HFF-Myc (cell line): ENCODE data around the gene SH3PXD2A.
"Not testable (repeated sequence)": the region's sequence is repeated elsewhere in the genome, so short reads cannot be mapped to it uniquely, and the experiment has no call there.

ENCODE experiments used
- DNase-seq: peaks from one replicate; pipeline ENCODE4 v3.0.0-alpha.2; 2011; ENCODE audit warnings: low read depth; ENCODE audit errors: extremely low read depth
- H3K4me3 ChIP-seq: replicated peaks from 2 replicates; pipeline ENCODE4 v1.5.1; 2011; ENCODE audit warnings: low read depth, mild to moderate bottlenecking, control low read depth, low read length
- CTCF ChIP-seq: IDR thresholded peaks from 2 replicates; pipeline ENCODE4 v1.5.1; 2012; ENCODE audit warnings: mild to moderate bottlenecking, low read depth, low read length, control low read depth; ENCODE audit errors: missing control alignments

The SH3PXD2A gene

GRCh38 chr10:103731609-103732270 is 123.6 kb downstream of the SH3PXD2A start:
- H3K4me3 ChIP-seq, result no peak overlapping the region
- TF ChIP-seq CTCF, result no peak
- no peak for DNase-seq

GRCh38 chr10:103731026-103731425 is 124.3 kb downstream of the SH3PXD2A start:
- not testable (repeated sequence) for DNase-seq

GRCh38 chr10:103729851-103730250 is 125.5 kb downstream of the SH3PXD2A start:
- DNase-seq, result no peak
- H3K4me3 ChIP-seq, result no peak overlapping the region
- no peak for TF ChIP-seq CTCF

More at GRCh38 chr10:103731026-103731425, 124.3 kb downstream of the SH3PXD2A start:
- H3K4me3 ChIP-seq, result not testable (repeated sequence)

GRCh38 chr10:103727991-103728689 is 127.2 kb downstream of the SH3PXD2A start:
- TF ChIP-seq CTCF, result no peak
- no peak for DNase-seq
- no peak overlapping the region for H3K4me3 ChIP-seq

GRCh38 chr10:103727546-103727963 is 127.8 kb downstream of the SH3PXD2A start:
- no peak for TF ChIP-seq CTCF
- no peak overlapping the region for H3K4me3 ChIP-seq
- DNase-seq, result no peak

GRCh38 chr10:103726637-103727036 is 128.7 kb downstream of the SH3PXD2A start:
- H3K4me3 ChIP-seq, result no peak overlapping the region
- no peak for TF ChIP-seq CTCF
- no peak for DNase-seq

- DNase-seq, result no peak
- no peak for TF ChIP-seq CTCF
Observed at GRCh38 chr10:103725242-103725641, 130.1 kb downstream of the SH3PXD2A start.

More at GRCh38 chr10:103725242-103725641, 130.1 kb downstream of the SH3PXD2A start:
- H3K4me3 ChIP-seq, result no peak overlapping the region
